Putamen (tissue), 1 donor: Measurements from ENCODE around the gene ATP1A2.

Source experiments
- DNase-seq: peaks from one replicate; pipeline ENCODE4 v3.0.0-alpha.2; 2016; ENCODE audit warnings: low spot score

ATP1A2 gene

GRCh38 chr1:160146107-160146506 lies 30.5 kb downstream of the ATP1A2 start:
- no peak for DNase-seq

- DNase-seq = no peak
Observed at GRCh38 chr1:160148121-160148520, 32.6 kb downstream of the ATP1A2 start.

- no peak for DNase-seq
Observed at GRCh38 chr1:160149233-160149632, 33.7 kb downstream of the ATP1A2 start.

- DNase-seq = no peak
Observed at GRCh38 chr1:160149716-160150115, 34.2 kb downstream of the ATP1A2 start.

- no peak for DNase-seq
Observed at GRCh38 chr1:160151303-160151702, 35.7 kb downstream of the ATP1A2 start, which contains the start of gene ATP1A4. Gene ATP1A4 (plus strand): TSS chr1:160151603. CDS start chr1:160152041, 438 bp downstream.

GRCh38 chr1:160154790-160155189 lies 39.2 kb downstream of the ATP1A2 start:
- no peak for DNase-seq

- no peak for DNase-seq
Observed at GRCh38 chr1:160156361-160156760, 40.8 kb downstream of the ATP1A2 start.

GRCh38 chr1:160157174-160157573 lies 41.6 kb downstream of the ATP1A2 start:
- no peak for DNase-seq

- DNase-seq = no peak
Observed at GRCh38 chr1:160158031-160158430, 42.5 kb downstream of the ATP1A2 start.

- no peak for DNase-seq
Observed at GRCh38 chr1:160158534-160158933, 43.0 kb downstream of the ATP1A2 start.

GRCh38 chr1:160159846-160160245 lies 44.3 kb downstream of the ATP1A2 start:
- DNase-seq = no peak

GRCh38 chr1:160161965-160162705 lies 46.6 kb downstream of the ATP1A2 start:
- DNase-seq = no peak

GRCh38 chr1:160162931-160163330 lies 47.4 kb downstream of the ATP1A2 start:
- no peak for DNase-seq

- DNase-seq = no peak
Observed at GRCh38 chr1:160163615-160164014, 48.1 kb downstream of the ATP1A2 start.

GRCh38 chr1:160164121-160164520 lies 48.6 kb downstream of the ATP1A2 start:
- DNase-seq = no peak

- DNase-seq = no peak
Observed at GRCh38 chr1:160166166-160166868, 50.8 kb downstream of the ATP1A2 start.

- no peak for DNase-seq
Observed at GRCh38 chr1:160167056-160167455, 51.5 kb downstream of the ATP1A2 start.

GRCh38 chr1:160167580-160167979 lies 52.0 kb downstream of the ATP1A2 start:
- DNase-seq = no peak

- no peak for DNase-seq
Observed at GRCh38 chr1:160168016-160168415, 52.5 kb downstream of the ATP1A2 start.

GRCh38 chr1:160168609-160169369 lies 53.2 kb downstream of the ATP1A2 start:
- no peak for DNase-seq

GRCh38 chr1:160169553-160170399 lies 54.2 kb downstream of the ATP1A2 start:
- DNase-seq = no peak

- no peak for DNase-seq
Observed at GRCh38 chr1:160171354-160171753, 55.8 kb downstream of the ATP1A2 start.
